H9 (cell line): ENCODE data around the gene ARL11. TPM values are rescaled to one million over a fixed set of nuclear protein-coding genes. Genes with fewer than 3 reads are reported as not detected.

Experiments used
- DNase-seq: peaks from one replicate; pipeline ENCODE4 v3.0.0-alpha.2; 2017
- H2AFZ ChIP-seq: one replicate; pipeline ENCODE4 v1.6.1; 2013; ENCODE audit warnings: mild to moderate bottlenecking, low read length, control low read depth, moderate library complexity
- H2AK5ac ChIP-seq: 2 replicates; pipeline ENCODE4 v1.6.1; 2013; ENCODE audit warnings: low read length, control low read depth, mixed read lengths; ENCODE audit not compliant: insufficient read length
- H2BK120ac ChIP-seq: one replicate; pipeline ENCODE4 v1.6.1; 2013; ENCODE audit warnings: low read depth, mild to moderate bottlenecking, low read length, control low read depth, inconsistent platforms; ENCODE audit not compliant: poor library complexity, severe bottlenecking
- H2BK12ac ChIP-seq: 2 replicates; pipeline ENCODE4 v1.6.1; 2013; ENCODE audit warnings: low read length, control low read depth, mixed read lengths, low read depth; ENCODE audit not compliant: insufficient read length
- H2BK15ac ChIP-seq: 2 replicates; pipeline ENCODE4 v1.6.1; 2013; ENCODE audit warnings: low read depth, low read length, control low read depth
- H2BK20ac ChIP-seq: one replicate; pipeline ENCODE4 v1.6.1; 2013; ENCODE audit warnings: low read depth, mild to moderate bottlenecking, low read length, control low read depth, inconsistent platforms; ENCODE audit not compliant: poor library complexity, severe bottlenecking
- H2BK5ac ChIP-seq: 2 replicates; pipeline ENCODE4 v1.6.1; 2013; ENCODE audit warnings: low read length, control low read depth, mixed read lengths; ENCODE audit not compliant: insufficient read length
- H3K14ac ChIP-seq: 2 replicates; pipeline ENCODE4 v1.6.1; 2013; ENCODE audit warnings: low read length, control low read depth; ENCODE audit not compliant: insufficient read depth
- H3K18ac ChIP-seq: 2 replicates; pipeline ENCODE4 v1.6.1; 2013; ENCODE audit warnings: low read depth, mild to moderate bottlenecking, mixed read lengths, low read length, control low read depth; ENCODE audit not compliant: insufficient read length
- H3K23ac ChIP-seq: 2 replicates; pipeline ENCODE4 v1.6.1; 2013; ENCODE audit warnings: low read length, control low read depth, mixed read lengths, low read depth; ENCODE audit not compliant: insufficient read length
- H3K23me2 ChIP-seq: 2 replicates; pipeline ENCODE4 v1.6.1; 2013; ENCODE audit warnings: low read depth, mild to moderate bottlenecking, mixed read lengths, low read length, control low read depth; ENCODE audit not compliant: insufficient read length, poor library complexity, severe bottlenecking
- H3K27ac ChIP-seq: 2 replicates; pipeline ENCODE4 v1.5.1; 2013; ENCODE audit warnings: low read length, control low read depth, mixed read lengths, low read depth; ENCODE audit not compliant: insufficient read length
- H3K27me3 ChIP-seq: 2 replicates; pipeline ENCODE4 v1.6.1; 2013; ENCODE audit warnings: low read length, control low read depth, inconsistent platforms; ENCODE audit not compliant: insufficient read depth
- H3K4ac ChIP-seq: 2 replicates; pipeline ENCODE4 v1.6.1; 2013; ENCODE audit warnings: low read depth, mild to moderate bottlenecking, control low read depth, inconsistent platforms, low read length, moderate library complexity
- H3K4me1 ChIP-seq: 2 replicates; pipeline ENCODE4 v1.6.1; 2013; ENCODE audit warnings: low read length, control low read depth, inconsistent platforms; ENCODE audit not compliant: insufficient read depth
- H3K4me2 ChIP-seq: 2 replicates; pipeline ENCODE4 v1.6.1; 2013; ENCODE audit warnings: low read length, control low read depth, mixed read lengths; ENCODE audit not compliant: insufficient read length, insufficient read depth
- H3K56ac ChIP-seq: 2 replicates; pipeline ENCODE4 v1.6.1; 2013; ENCODE audit warnings: low read depth, mild to moderate bottlenecking, mixed read lengths, low read length, control low read depth; ENCODE audit not compliant: insufficient read length
- H3K79me1 ChIP-seq: 2 replicates; pipeline ENCODE4 v1.6.1; 2013; ENCODE audit warnings: low read depth, mild to moderate bottlenecking, moderate library complexity, low read length, control low read depth, inconsistent platforms; ENCODE audit not compliant: insufficient read depth, poor library complexity, severe bottlenecking
- H3K79me2 ChIP-seq: 2 replicates; pipeline ENCODE4 v1.6.1; 2013; ENCODE audit warnings: low read length, control low read depth, inconsistent platforms; ENCODE audit not compliant: insufficient read depth
- H3K9ac ChIP-seq: 2 replicates; pipeline ENCODE4 v1.6.1; 2013; ENCODE audit warnings: low read length, control low read depth, mixed read lengths; ENCODE audit not compliant: insufficient read length; ENCODE audit errors: extremely low read depth
- H3K9me3 ChIP-seq: one replicate; pipeline ENCODE4 v1.6.1; 2013; ENCODE audit warnings: low read depth, low read length, inconsistent platforms; ENCODE audit not compliant: control insufficient read depth
- H3T11ph ChIP-seq: one replicate; pipeline ENCODE4 v1.6.1; 2013; ENCODE audit warnings: mild to moderate bottlenecking, low read length, control low read depth, inconsistent platforms
- H4K20me1 ChIP-seq: one replicate; pipeline ENCODE4 v1.6.1; 2013; ENCODE audit not compliant: control insufficient read depth, insufficient read length, insufficient read depth
- H4K5ac ChIP-seq: 2 replicates; pipeline ENCODE4 v1.6.1; 2013; ENCODE audit warnings: low read depth, mild to moderate bottlenecking, mixed read lengths, low read length, control low read depth; ENCODE audit not compliant: insufficient read length
- H4K8ac ChIP-seq: replicated peaks from 2 replicates; pipeline ENCODE4 v1.6.1; 2013; ENCODE audit warnings: low read length, control low read depth, mixed read lengths, low read depth; ENCODE audit not compliant: insufficient read length
- H4K91ac ChIP-seq: 2 replicates; pipeline ENCODE4 v1.6.1; 2013; ENCODE audit warnings: low read depth, mild to moderate bottlenecking, moderate library complexity, mixed read lengths, low read length, control low read depth; ENCODE audit not compliant: insufficient read length
- H3K27ac Mint-ChIP-seq, 3 experiments: 2 replicates in 2 of 3; 3 replicates in 1 of 3; pipeline ENCODE4 v1.8.0; 2020 to 2021; ENCODE audit warnings: mixed read lengths in 3 of 3, mild to moderate bottlenecking in 1 of 3, moderate library complexity in 1 of 3
- H3K27me3 Mint-ChIP-seq: 2 replicates; pipeline ENCODE4 v1.8.0; 2021; ENCODE audit warnings: low read depth, mild to moderate bottlenecking, moderate library complexity, mixed read lengths
- H3K36me3 Mint-ChIP-seq, 3 experiments: 2 replicates in 2 of 3; 3 replicates in 1 of 3; pipeline ENCODE4 v1.8.0; 2020 to 2021; ENCODE audit warnings: low read depth in 3 of 3, mixed read lengths in 3 of 3; ENCODE audit not compliant: insufficient read depth in 1 of 3
- H3K4me1 Mint-ChIP-seq, 2 experiments: 2 replicates each; pipeline ENCODE4 v1.8.0; 2020; ENCODE audit warnings: mixed read lengths in 2 of 2
- H3K4me3 Mint-ChIP-seq, 2 experiments: 2 replicates in 1 of 2; 3 replicates in 1 of 2; pipeline ENCODE4 v1.8.0; 2020 to 2021; ENCODE audit warnings: mild to moderate bottlenecking in 2 of 2, mixed read lengths in 2 of 2, moderate library complexity in 1 of 2
- H3K9me3 Mint-ChIP-seq, 2 experiments: 2 replicates in 1 of 2; 3 replicates in 1 of 2; pipeline ENCODE4 v1.8.0; 2020; ENCODE audit warnings: mild to moderate bottlenecking in 2 of 2, mixed read lengths in 2 of 2, moderate library complexity in 1 of 2
- WGBS: extraction: QIAGEN DNeasy Blood & Tissue Kit; methylation state at CpG from one replicate; pipeline ENCODE4 v1.1.7; 2013; ENCODE audit warnings: missing lambda C conversion rate, low lambda C conversion rate, mixed read lengths; ENCODE audit not compliant: insufficient read length; ENCODE audit errors: extremely low coverage; 5-methylcytosine and 5-hydroxymethylcytosine counted together
- total RNA-seq: library from RNA; stranded (reverse); gene quantifications from 2 replicates; pipeline ENCODE4 v1.2.1, GENCODE V29; 2021
- TF ChIP-seq, protein P1 (sequence below): fragments of 200-600 bp; sonication (generic); conservative IDR thresholded peaks from 3 replicates; pipeline ENCODE4 v1.8.0; 2021; ENCODE audit warnings: antibody characterized with exemption, mild to moderate bottlenecking

Gene ARL11
- total RNA-seq, 1 experiment from 2014 or later: 0.42 TPM

DNA sequence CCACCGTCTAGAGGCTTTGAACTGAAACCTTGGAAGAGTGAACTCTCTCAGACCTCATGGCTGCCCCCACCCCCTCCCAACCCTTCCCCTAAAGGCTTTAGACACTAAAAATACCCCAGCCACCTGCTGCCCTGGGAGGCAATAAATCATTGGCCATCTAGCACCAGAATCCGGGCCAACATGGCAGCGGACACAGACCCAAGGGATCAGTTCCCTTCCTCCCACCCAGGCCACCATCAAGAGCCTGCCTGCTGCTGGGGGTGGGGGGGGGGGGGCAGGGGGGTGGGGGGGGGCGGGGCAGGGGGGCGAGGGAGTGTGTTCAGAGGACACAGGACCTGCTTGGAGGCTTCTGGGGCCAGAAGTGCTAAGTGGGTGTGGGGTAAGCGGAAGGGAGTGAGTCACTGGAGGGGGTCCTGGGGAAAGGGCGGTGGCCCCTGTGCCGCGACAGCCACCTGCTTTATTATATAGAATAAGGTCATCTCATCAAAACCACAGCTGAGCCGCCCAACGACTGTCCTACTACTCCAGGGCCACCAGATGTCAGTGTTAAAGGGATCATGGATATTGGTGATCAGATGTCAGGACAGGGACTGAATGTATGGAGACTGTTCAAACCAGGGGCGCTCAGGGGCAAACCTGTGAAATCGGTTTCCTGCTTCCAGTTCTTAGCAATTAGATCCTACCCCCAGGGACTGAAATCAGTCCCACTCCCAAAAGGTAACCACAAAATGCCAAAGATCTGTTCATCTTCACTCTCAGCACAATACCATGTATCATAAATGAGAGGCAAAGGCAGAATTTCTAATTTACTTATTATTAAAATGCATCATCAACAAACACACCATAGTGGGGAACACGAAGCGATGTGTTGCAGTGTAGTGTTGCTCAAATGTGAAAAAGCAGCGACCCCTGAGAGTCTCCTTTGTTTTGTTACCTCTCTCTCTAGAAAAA is 24.3 kb downstream of the ARL11 start:
- Histone ChIP-seq H3K27ac (no peak overlapping the region), H2BK5ac (no peak overlapping the region), H4K20me1 (no peaks in the 10 kb centered on the region), H2BK15ac (no peak overlapping the region), H2AK5ac (no peak overlapping the region), H3K4me1 (no peaks in the 10 kb centered on the region; the same call in 1 of the 2 replicates), H3K27me3 (no peaks in the 10 kb centered on the region), H2AFZ (no peak overlapping the region), H3K79me2 (no peaks in the 10 kb centered on the region), H3T11ph (no peak overlapping the region), H2BK20ac (no peak overlapping the region), H3K4ac (no peak overlapping the region), H3K23ac (no peak overlapping the region), H3K79me1 (no peaks in the 10 kb centered on the region), H4K8ac (no peak overlapping the region), H3K14ac (no peak overlapping the region), H2BK12ac (no peak overlapping the region), H3K18ac (no peak overlapping the region), H4K5ac (no peak overlapping the region), H3K9ac (no peak overlapping the region), H3K23me2 (no peaks in the 10 kb centered on the region), H2BK120ac (no peak overlapping the region), H4K91ac (no peak overlapping the region), H3K56ac (no peak overlapping the region), H3K4me2 (no peak overlapping the region), H3K9me3 (no peaks in the 10 kb centered on the region)
- Mint-ChIP-seq H3K4me3 (no peak overlapping the region; a peak in 1 of 5 replicates), H3K27ac (no peak overlapping the region; a peak in 1 of 7 replicates), H3K36me3 (peaks cover 0 to 6% (median 0%) of the 10 kb centered on the region in 3 experiments; a peak in 1 of 7 replicates), H3K4me1 (peaks cover 6 to 16% of the 10 kb centered on the region in 2 experiments), H3K9me3 (no peaks in the 10 kb centered on the region), H3K27me3 (no peaks in the 10 kb centered on the region)
- no CpG with 5 or more reads among the region's 16 CpGs for WGBS
- TF ChIP-seq, protein P1, sequence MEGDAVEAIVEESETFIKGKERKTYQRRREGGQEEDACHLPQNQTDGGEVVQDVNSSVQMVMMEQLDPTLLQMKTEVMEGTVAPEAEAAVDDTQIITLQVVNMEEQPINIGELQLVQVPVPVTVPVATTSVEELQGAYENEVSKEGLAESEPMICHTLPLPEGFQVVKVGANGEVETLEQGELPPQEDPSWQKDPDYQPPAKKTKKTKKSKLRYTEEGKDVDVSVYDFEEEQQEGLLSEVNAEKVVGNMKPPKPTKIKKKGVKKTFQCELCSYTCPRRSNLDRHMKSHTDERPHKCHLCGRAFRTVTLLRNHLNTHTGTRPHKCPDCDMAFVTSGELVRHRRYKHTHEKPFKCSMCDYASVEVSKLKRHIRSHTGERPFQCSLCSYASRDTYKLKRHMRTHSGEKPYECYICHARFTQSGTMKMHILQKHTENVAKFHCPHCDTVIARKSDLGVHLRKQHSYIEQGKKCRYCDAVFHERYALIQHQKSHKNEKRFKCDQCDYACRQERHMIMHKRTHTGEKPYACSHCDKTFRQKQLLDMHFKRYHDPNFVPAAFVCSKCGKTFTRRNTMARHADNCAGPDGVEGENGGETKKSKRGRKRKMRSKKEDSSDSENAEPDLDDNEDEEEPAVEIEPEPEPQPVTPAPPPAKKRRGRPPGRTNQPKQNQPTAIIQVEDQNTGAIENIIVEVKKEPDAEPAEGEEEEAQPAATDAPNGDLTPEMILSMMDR: peak; percentile 66
- DNase-seq: peak; percentile 70
